ENCODE measurements around the gene NDUFA12.

GRCh38 chr12:94997061-94997460 is 6.4 kb downstream of the NDUFA12 start:
- TF ChIP-seq MAX (IDR thresholded peaks at IDR 0.05) = no peak
- TF ChIP-seq, protein P1, sequence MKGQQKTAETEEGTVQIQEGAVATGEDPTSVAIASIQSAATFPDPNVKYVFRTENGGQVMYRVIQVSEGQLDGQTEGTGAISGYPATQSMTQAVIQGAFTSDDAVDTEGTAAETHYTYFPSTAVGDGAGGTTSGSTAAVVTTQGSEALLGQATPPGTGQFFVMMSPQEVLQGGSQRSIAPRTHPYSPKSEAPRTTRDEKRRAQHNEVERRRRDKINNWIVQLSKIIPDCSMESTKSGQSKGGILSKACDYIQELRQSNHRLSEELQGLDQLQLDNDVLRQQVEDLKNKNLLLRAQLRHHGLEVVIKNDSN (IDR thresholded peaks at IDR 0.05) = no peak

Measured in Ishikawa (cell line).